DMS153 treated with DMSO at 0.1 percent for 48 hours (cell line): ENCODE results near the gene C15orf62.

Experiments used
- DNase-seq: peaks from one replicate; lab custom pipeline; 2025; ENCODE audit not compliant: unreplicated experiment; lab: John Stamatoyannopoulos, UW

C15orf62 gene

DNA sequence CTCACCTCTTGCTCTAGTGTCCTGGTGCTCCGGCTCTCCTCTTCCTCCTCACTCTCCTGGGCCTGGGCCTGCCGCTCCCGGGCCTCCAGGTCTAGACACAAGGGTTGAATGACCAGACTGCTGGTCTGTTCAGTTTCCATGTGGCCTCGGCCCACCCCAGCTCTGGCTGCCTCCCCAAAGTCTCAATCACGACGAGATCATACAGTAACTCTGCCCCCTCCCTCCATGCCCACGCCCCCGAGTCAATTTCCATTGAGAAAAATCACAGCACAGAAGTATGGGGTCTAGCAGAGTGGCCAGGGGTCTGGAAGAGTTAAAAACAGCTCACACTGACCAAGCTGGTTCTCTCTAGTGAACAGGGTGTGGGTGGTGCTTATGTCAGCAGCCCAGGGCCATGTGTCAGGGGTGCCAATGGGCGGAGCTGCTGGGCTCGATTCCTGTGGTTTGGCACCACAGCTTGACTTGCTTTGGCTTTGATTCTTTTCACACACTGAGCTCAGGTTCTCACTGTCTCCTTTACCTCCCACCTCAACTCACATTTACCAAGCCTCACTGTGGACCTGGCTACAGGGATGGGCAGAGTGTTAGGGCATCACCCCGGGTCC is 6.9 kb downstream of the C15orf62 start:
- no peak for DNase-seq

DNA sequence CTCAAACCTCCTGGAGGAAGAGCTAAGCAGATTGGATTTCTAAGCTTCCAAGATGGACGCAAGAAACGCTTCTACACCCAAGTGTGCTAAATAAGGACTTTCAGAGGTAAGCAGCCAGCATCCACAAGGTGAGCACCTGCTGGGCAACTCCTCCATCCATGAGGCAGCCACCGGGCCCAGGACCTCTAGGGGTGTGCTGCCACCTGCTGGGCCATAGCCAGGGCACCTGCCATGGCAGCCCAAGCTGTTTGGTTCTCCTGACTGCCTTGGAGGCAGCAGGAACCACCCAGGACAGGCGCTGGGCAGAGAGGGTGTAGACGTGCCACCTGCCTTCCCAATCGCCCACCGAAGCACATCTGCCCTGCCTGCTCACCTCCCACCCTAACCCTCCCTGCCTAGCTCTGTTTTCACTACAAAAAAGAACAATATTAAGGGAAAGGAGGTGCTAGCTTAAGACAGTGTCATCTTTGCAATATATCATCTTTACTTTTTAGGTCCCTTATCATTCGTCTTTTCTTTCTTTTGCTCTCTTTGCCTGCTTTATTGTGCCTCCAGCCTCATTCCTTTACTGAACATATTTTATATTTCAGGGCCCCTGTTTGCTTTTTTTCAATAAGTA is 12.9 kb downstream of the C15orf62 start:
- no peak for DNase-seq

DNA sequence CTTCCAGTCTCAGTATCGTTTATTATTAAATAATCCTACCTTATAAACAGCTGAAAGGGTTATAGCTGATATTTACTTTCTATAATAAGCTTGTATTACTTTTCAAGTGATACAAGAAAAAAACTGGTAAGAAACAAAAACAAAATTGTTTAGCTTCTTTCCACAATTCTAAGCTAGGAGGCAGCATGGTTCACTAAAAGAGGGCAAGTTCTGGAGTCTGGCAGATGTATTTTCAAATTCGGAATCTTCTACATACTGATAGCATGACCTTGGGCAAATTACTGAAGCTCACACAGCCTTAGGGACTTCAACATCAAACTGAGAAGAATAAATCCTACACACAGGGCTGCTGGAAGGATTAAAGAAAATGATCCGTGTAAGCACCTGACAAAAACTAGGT is 15.4 kb downstream of the C15orf62 start:
- DNase-seq: no peak

DNA sequence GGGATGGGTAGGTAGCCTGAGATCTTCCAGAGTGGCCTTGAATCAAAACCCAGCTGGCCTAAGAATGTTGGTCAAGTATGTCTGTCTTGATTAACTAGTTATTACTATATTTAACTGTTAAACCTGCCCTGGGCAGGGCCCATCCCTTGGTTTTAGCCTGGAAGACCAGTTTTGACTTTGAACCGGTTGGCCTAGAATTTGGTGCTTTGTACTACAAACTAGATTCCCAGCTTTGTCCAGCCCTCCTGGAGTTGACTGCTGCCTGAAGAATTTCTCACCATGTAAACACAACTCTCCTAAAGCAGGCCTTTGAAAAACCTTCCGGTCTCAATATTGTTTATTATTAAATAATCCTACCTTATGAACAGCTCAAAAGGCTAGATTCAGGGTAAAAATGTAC is 16.0 kb downstream of the C15orf62 start:
- DNase-seq: no peak

DNA sequence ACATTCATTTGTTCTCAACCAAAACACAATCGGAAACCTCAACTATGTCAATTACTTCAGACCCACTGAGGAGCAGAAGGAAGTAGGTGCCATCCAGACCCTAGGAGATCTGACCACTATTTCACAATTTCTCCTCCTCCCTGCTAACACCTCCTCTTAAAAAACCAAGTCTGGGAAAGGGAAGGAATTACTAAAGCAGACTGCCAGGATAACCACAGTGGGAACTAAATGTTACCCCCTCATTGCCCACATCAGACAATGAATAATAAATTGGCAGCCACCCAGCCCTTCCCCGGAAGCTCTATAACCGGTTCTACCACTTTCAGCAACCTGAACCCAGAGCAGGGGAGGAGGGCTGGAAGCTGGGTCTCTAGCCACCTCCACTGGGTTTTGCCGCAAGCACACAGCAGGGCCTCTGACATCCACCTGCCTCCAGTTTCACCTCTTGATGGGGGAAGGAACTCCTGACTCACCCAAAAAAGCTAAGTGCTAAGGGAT is 17.6 kb downstream of the C15orf62 start:
- DNase-seq: peak; percentile 80

DNA sequence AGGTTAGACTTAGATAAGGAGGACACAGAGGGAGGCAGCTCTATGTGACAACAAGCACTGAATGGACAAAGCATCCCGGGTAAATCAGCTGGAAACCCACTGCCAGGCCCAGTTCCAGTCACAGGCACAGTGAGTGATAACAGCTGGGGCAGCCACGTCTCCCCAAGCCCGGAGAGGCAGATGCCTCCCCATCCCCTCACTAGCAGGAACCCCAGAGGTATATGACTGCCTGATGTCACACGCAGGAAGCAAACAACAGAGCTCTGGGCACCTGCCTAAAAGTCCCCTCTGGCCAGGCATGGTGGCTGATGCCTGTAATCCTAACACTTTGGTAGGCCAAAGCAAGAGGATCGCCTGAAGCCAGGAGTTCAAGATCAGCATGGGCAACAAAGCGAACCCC is 18.2 kb downstream of the C15orf62 start:
- no peak for DNase-seq

DNA sequence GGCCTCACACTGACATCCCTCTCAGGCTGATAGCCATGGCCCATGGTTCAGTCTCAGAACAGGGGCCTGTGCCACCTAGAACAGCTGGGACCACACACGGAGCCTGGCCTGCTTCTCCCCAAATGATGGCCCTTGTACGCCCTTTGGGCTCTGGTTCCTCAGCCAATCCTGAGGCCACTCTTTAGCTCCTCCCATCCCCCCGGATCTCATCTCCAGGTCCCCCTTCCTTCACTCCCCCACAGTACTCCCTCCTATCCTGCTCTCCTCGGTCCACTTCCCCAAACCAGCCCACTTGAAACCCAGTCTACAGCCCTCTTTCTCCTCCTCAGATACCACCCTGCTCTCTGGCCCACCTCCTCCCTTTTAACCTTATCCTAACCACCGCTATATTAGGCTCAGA is 19.3 kb downstream of the C15orf62 start:
- no peak for DNase-seq

DNA sequence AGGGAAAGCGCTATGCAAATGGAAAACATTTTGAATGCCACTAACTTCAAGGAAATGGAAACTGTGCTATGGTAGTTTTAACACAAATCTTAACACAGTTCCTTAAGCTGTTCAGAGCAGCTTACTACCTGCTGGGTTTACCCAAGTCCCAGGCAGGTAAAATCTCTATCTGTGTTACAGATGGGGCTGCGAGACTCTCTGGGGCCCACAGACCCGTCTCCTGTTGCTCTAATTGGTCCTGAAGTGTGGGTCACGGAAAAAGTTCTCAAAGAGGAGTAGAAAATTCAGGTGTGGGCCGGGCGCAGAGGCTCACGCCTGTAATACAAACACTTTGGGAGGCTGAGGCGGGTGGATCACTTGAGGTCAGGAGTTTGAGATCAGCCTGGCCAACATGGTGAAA is 20.2 kb downstream of the C15orf62 start:
- no peak for DNase-seq

DNA sequence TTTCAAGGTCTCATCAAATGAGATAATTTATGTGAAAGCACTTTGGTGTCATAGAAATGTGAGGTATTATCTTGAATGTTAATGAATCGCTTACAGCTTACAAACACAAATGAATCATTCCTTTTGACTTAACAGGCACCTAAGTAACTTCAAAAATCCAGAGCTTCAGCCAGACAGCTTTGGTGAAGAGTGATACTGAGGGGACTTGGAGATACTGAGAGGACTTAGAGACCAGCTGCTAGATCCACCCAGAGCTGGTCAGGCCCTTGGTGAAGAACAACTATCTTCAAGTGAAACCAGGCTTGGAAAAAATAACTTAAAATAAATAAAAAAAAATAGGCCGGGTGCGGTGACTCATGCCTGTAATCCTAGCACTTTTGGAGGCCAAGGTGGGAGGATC is 20.9 kb downstream of the C15orf62 start:
- no peak for DNase-seq

DNA sequence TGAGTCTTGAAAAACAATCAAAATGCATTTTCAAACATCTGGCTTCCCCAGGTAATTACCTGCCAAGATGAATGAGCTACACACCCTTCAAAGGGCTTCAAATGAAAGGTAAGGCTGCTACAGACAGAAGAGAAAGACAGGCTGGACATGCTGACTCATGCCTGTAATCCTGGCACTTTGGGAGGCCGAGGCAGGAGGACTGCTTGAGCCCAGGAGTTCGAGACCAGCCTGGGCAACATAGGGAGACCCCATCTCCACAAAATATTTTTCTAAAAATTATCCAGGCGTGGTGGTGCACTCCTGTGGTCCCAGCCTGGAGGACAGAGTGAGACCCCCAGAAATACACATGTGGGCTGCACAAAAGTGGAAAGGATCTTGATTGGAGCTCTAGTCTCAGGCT is 22.6 kb downstream of the C15orf62 start:
- DNase-seq: no peak

DNA sequence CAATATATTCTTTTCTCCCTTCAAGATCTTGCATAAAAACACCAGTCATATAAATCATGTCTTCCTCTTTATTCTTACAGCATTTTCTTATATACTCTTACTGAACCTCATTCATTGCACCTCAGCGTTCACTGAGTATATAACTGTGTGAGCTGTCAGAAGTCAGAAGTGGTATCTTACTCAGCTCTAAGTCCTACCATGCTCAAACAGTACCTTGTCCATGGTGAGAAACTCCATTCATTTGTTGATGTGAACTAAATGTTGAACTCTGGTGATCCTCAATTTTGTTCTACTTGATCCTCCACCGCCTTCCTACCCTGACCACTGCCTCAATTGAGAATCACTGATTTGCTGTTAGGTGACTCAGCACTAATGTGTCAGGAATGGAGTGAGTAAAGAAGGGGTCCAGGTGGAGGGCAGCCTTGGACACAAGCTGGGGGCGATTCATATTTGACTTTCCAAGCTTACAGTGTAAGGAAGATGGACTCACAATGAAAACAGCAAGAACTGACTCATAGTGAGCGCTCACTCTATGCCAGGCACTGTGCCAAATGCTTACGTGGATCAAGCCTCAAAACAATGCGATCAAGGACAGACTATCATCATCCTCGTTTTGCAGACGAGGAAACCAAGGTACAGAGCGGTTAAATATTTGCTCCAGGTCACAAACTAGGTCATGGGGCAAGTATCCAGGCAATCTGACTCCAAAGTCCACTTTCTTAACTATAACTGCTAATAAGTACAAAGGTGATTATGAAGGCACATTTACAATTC is 23.6 kb downstream of the C15orf62 start:
- peak; percentile 2 for DNase-seq

DNA sequence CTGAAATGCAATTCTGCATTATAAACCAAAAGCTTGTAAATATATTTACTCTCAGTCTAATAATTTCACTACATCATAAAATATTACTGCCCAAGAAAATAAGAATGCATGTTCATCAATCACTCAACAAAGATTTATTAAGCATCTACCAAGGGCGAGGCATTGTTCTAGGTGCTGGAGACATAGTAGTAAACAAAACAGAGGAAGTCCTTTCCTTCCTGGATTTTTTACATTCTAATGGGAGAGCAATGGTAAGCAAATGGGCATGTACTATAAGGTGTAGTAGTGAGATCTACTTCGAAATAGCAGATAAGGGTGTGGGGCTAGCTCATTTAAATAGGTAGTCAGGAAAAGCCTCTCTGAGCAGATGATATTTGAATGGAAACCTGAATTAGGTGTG is 26.3 kb downstream of the C15orf62 start:
- no peak for DNase-seq

DNA sequence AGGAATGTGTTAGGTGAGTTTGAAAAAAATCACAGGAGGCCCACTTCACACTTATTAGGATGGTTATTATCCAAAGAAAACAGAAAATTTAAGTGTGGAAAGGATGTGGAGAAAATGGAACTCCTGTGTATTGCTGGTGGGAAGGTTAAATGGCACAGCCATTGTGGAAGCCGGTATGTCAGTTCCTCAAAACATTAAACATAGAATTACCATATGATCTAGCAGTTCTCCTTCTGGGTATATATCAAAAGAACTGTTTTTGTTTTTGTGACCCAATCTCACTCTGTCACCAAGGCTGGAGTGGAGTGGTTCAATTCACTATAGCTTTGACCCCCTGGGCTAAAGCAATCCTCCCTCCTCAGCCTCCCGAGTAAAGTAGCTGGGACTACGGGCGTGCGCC is 26.7 kb downstream of the C15orf62 start:
- no peak for DNase-seq

DNA sequence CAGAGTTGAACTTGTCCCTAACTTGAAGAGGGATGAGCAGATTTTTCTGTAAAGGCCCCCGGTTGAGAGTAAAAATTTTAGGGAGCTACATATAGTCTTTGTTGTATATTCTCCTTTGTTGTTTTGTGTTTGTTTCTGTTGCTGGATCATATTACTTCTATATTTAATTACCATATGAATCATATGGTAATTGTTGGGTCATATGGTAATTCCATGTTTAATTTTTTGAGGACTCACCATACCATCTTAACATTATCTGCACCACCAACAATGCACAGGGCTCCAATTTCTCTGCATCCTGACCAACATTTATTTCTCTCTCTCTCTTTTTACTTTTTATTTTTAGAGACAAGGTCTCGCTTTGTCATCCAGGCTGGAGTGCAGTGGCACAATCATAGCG is 29.7 kb downstream of the C15orf62 start:
- no peak for DNase-seq

DNA sequence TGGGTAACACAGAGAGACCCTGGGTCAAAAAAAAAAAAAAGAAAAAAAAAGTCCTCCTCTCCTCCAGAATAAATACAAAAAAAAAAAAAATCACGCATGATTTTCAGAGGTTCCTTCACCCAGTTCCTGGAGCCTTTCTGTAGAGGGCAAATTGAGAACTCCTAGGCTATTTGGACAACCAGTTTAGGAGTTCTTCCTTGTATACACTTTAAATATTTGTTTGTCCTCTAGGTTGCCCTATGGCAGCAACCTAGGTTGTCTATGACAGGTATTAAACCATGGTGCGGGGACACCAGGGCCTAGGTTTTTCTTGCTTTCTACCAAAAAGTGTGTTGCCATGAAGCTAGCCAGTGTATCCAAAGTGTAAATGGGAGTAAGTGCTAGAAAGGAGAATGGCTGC is 33.3 kb downstream of the C15orf62 start:
- no peak for DNase-seq

DNA sequence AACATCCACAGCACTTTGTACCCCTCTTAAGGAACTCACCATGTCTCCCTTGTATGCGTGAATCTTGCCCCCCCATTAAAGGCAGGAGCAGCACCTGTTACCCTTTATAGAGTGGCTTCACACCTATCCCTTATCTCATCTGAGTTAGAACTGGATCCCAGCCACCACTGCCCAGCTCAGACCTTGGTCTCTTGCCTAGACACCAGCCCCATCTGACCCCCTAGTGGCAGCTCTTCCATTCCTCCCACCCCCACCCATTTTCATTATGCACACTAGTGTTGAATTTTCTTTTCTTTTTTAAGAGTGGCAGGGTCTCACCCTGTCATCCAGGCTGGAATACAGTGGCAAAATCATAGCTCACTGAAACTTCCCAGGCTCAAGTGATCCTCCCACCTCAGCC is 33.9 kb downstream of the C15orf62 start:
- DNase-seq: no peak

DNA sequence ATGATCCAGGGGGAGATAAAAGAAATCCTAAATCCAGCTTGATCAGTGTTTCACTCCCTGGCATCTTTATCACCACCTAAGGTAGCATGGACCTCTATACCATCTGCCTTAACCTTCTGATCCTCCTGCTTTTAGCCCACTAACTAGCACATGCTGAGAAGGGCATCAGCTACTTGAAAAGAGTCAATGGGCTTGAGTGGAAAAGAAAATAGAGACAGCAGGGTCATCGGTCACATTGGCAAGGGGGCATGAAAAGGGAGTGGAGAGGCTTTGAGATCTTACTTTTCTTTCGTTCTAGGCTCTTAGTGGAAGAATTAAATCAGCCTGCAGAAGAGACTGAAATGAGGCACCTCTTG is 36.9 kb downstream of the C15orf62 start:
- DNase-seq: no peak

DNA sequence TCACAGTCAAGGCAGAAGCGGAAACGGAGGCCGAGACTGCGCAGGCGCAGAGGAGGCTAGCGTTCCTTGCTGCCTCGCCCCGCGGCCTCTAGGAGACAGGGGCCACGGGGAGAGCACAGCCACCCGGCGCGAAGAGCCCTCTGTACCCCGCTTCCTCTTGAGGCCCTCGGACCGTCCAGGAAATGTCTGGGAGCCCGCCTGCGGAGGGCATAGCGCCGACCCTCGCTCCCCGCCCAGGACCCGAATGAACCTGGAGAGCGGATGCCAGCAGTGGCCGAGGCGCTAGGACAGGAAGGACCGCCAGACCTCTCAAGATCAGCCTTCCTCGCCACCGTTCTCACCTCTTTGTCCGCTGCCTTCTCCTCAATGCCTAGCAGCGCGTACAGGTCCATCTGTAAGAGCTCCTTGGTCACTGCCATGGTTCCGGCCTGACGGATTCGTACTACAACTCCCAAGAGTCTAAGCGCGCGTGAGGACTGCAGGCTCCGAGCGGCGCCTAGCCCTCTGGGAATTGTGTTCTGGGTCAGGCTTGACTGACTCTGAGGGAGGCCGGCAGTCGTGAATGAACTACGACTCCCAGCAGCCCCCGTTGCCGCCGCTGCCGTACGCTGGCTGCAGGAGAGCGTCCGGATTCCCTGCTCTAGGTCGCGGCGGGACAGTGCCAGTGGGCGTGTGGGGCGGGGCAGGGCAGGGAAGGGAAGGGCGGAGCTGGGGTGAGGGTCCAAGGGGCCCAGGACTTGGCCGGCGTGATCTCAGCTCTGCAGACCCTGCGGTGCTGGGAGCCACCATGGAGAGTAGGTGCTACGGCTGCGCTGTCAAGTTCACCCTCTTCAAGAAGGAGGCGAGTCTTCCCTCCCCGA is 37.5 kb downstream of the C15orf62 start, which contains the start of the genes DNAJC17 and ZFYVE19:
DNAJC17 (minus strand) TSS at position 446 of the 860 bp plus-strand sequence; CDS start at position 419, 27 bp downstream.
ZFYVE19 (plus strand) TSS at position 62 of the 860 bp plus-strand sequence; CDS start at position 563, 501 bp downstream.
- DNase-seq: peak; percentile 80

DNA sequence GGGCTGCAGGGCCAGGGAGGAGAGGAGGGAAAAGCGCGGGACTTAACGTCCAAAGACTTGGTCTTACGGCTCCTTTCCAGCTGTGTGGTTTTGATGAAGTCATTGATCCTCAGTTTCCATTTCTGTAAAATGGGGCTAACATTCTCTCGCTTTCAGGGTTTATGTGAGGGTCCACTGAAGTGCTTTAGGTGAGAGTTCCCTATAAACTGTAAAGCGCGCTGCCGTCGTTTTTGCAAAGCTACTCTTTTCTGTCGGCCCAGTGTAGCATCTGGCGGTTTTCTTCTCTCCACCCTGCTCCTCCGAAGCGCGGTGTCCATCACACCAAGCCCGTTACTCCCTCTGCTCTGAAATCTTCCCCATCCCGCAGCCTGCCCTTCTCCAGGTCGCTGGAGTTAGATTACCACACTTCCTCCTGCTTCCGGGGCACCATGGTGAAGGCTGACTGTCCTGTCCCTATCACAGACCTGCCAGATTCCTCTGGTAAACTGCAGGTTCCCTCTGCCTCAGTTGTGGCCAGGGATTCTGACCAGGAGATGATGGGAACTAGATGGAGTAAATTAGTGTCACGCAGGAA is 38.2 kb downstream of the C15orf62 start:
- DNase-seq: no peak

DNA sequence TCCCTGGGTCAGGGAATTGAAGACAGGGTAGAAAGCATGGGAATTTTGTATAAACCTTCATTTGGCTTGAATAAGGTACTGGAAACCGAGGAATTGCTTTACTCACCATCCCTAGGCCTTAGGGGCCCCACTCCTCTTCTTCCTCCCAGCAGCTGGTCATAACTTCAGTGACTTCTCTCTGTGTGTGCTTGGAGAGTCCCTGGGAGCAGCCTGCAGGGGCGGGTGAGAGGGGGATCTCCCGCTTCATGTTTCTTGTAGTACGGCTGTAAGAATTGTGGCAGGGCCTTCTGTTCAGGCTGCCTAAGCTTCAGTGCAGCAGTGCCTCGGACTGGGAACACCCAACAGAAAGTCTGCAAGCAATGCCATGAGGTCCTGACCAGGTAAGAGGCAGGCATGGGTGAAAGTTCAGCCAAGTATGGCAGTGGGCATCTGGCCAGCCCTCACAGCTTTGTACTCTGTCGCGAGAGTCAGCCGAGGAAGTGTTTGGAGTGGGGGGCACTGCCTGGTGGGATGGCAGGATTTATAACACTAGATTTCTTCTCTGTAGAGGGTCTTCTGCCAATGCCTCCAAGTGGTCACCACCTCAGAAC is 39.2 kb downstream of the C15orf62 start:
- no peak for DNase-seq
